ENCODE measurements around the gene TNNI3.

GRCh38 chr19:55131421-55131820 is 26.1 kb downstream of the TNNI3 start:
- TF ChIP-seq CTCF (IDR thresholded peaks at IDR 0.05) (no peak), GABPA (IDR thresholded peaks at IDR 0.05; ENCODE audit: low read depth) (no peak), REST (IDR thresholded peaks at IDR 0.05; ENCODE audit: low read depth, low read length) (no peak), SMC3 (IDR thresholded peaks at IDR 0.05; ENCODE audit: low read depth, low read length) (no peak), ELF1 (IDR thresholded peaks at IDR 0.05) (no peak), CHD2 (IDR thresholded peaks at IDR 0.05; ENCODE audit: low read length, partially characterized antibody) (no peak), RFX5 (IDR thresholded peaks at IDR 0.05; ENCODE audit: low read length) (no peak), MAX (IDR thresholded peaks at IDR 0.05; ENCODE audit: low read depth) (no peak), POLR2AphosphoS5 (IDR thresholded peaks at IDR 0.05; ENCODE audit: low read depth, low read length) (no peak), RAD21 (IDR thresholded peaks at IDR 0.05; ENCODE audit: low read length) (no peak), EP300 (IDR thresholded peaks at IDR 0.05; ENCODE audit: borderline replicate concordance in 1 of 2, low read depth in 1 of 2, low read length in 1 of 2) (no peak), JUND (IDR thresholded peaks at IDR 0.05) (no peak), RXRA (IDR thresholded peaks at IDR 0.05; ENCODE audit: borderline replicate concordance, low read depth) (no peak)

Measured in SK-N-SH (cell line).